Neural cell (in vitro differentiated cells): ENCODE measurements around the gene PLD1. TPM values are rescaled to one million over a fixed set of nuclear protein-coding genes. Genes with fewer than 3 reads are reported as not detected.

Source experiments
- H2AFZ ChIP-seq: fragments of 200-600, 300-800 bp; sonication (generic), shearing (Covaris generic); 2 replicates; pipeline ENCODE4 v1.6.0; 2014; ENCODE audit warnings: low read depth, mild to moderate bottlenecking, antibody characterized with exemption, low read length, moderate library complexity
- H3F3A ChIP-seq: fragments of 200-600 bp; shearing (Covaris generic); 2 replicates; pipeline ENCODE4 v1.6.1; 2016; ENCODE audit warnings: mild to moderate bottlenecking, moderate library complexity, mixed read lengths, antibody characterized with exemption, low read length; ENCODE audit not compliant: insufficient read depth, poor library complexity, severe bottlenecking
- H3K27ac ChIP-seq: fragments of 200-600, 300-800 bp; sonication (generic), shearing (Covaris generic); 2 replicates; pipeline ENCODE4 v1.5.1; 2014; ENCODE audit warnings: mild to moderate bottlenecking, low read length, moderate library complexity
- H3K27me3 ChIP-seq: fragments of 300-800, 200-600 bp; sonication (generic), shearing (Covaris generic); 2 replicates; pipeline ENCODE4 v1.6.0; 2014; ENCODE audit warnings: mild to moderate bottlenecking, low read depth, low read length, moderate library complexity; ENCODE audit not compliant: insufficient read depth
- H3K36me3 ChIP-seq: fragments of 300-800, 200-600 bp; sonication (generic), shearing (Covaris generic); 2 replicates; pipeline ENCODE4 v1.5.1; 2014; ENCODE audit warnings: mild to moderate bottlenecking, antibody characterized with exemption, low read length, moderate library complexity; ENCODE audit not compliant: insufficient read depth
- H3K4me2 ChIP-seq: fragments of 300-800, 200-600 bp; sonication (generic), shearing (Covaris generic); 2 replicates; pipeline ENCODE4 v1.6.0; 2014; ENCODE audit warnings: mild to moderate bottlenecking, low read length
- H3K4me3 ChIP-seq: fragments of 300-800, 200-600 bp; sonication (generic), shearing (Covaris generic); 2 replicates; pipeline ENCODE4 v1.5.1; 2014; ENCODE audit warnings: mild to moderate bottlenecking, low read length, moderate library complexity
- H3K79me2 ChIP-seq: fragments of 200-600 bp; shearing (Covaris generic); replicated peaks from 2 replicates; pipeline ENCODE4 v1.6.0; 2014; ENCODE audit warnings: mild to moderate bottlenecking, low read length, moderate library complexity; ENCODE audit not compliant: insufficient read depth
- H3K9ac ChIP-seq: fragments of 300-800, 200-600 bp; sonication (generic), shearing (Covaris generic); 2 replicates; pipeline ENCODE4 v1.6.1; 2016; ENCODE audit warnings: mild to moderate bottlenecking, low read length, mixed read lengths
- H3K9me2 ChIP-seq: fragments of 200-600 bp; shearing (Covaris generic); 2 replicates; pipeline ENCODE4 v1.6.1; 2016; ENCODE audit warnings: mild to moderate bottlenecking, low read length, mixed read lengths; ENCODE audit not compliant: insufficient read depth
- H3K9me3 ChIP-seq: fragments of 200-600, 300-800 bp; sonication (generic), shearing (Covaris generic); 2 replicates; pipeline ENCODE4 v1.6.1; 2016; ENCODE audit warnings: mild to moderate bottlenecking, mixed run types, low read length, moderate library complexity, mixed read lengths
- H4K20me1 ChIP-seq: fragments of 200-600 bp; shearing (Covaris generic); 2 replicates; pipeline ENCODE4 v1.6.1; 2016; ENCODE audit warnings: mild to moderate bottlenecking, mixed run types; ENCODE audit not compliant: insufficient read depth
- CTCF ChIP-seq: fragments of 450-650 bp; IDR thresholded peaks from 2 replicates; pipeline ENCODE4 v1.5.1; 2014; ENCODE audit warnings: antibody characterized with exemption, mild to moderate bottlenecking, moderate library complexity; ENCODE audit not compliant: poor library complexity, severe bottlenecking
- EP300 ChIP-seq: fragments of 450-650 bp; conservative IDR thresholded peaks from 2 replicates; pipeline ENCODE4 v1.6.1; 2014; ENCODE audit warnings: antibody characterized with exemption, mild to moderate bottlenecking, moderate library complexity; ENCODE audit not compliant: poor library complexity, severe bottlenecking
- EZH2 ChIP-seq: fragments of 200-600, 300-800 bp; shearing (Covaris generic), sonication (generic); IDR thresholded peaks from 2 replicates; pipeline ENCODE4 v1.6.1; 2014; ENCODE audit warnings: antibody characterized with exemption, low read length, borderline replicate concordance, mild to moderate bottlenecking; ENCODE audit not compliant: insufficient read depth, poor library complexity, severe bottlenecking
- MXI1 ChIP-seq: fragments of 450-650 bp; conservative IDR thresholded peaks from 2 replicates; pipeline ENCODE4 v1.6.1; 2014; ENCODE audit warnings: antibody characterized with exemption, mild to moderate bottlenecking; ENCODE audit not compliant: poor library complexity, severe bottlenecking
- POLR2AphosphoS5 ChIP-seq: IDR thresholded peaks from 2 replicates; pipeline ENCODE4 v1.6.1; 2012
- RAD21 ChIP-seq: fragments of 450-650 bp; conservative IDR thresholded peaks from 2 replicates; pipeline ENCODE4 v1.6.1; 2014; ENCODE audit warnings: antibody characterized with exemption, mild to moderate bottlenecking, moderate library complexity
- REST ChIP-seq: IDR thresholded peaks from 2 replicates; pipeline ENCODE4 v1.6.1; 2012; ENCODE audit warnings: borderline replicate concordance
- SMC3 ChIP-seq: fragments of 450-650 bp; conservative IDR thresholded peaks from 2 replicates; pipeline ENCODE4 v1.6.1; 2014; ENCODE audit warnings: antibody characterized with exemption, mild to moderate bottlenecking, moderate library complexity; ENCODE audit not compliant: poor library complexity
- TAF1 ChIP-seq: IDR thresholded peaks from 2 replicates; pipeline ENCODE4 v1.6.1; 2012; ENCODE audit warnings: low read depth
- polyA plus RNA-seq: library from polyadenylated mRNA; depleted of rRNA; stranded (reverse); fragments of >200 nt; gene quantifications from 2 replicates; pipeline ENCODE4 v1.2.3, GENCODE V29; 2014

The PLD1 gene
- polyA plus RNA-seq, 1 donor from 2014 or later, result 0.06 TPM

- Histone ChIP-seq H3K4me3 (no peak overlapping the region), H3F3A (no peaks in the 10 kb centered on the region), H3K4me2 (no peak overlapping the region), H3K36me3 (no peaks in the 10 kb centered on the region), H3K27ac (no peak overlapping the region), H3K9me3 (no peaks in the 10 kb centered on the region), H3K9me2 (no peaks in the 10 kb centered on the region), H3K27me3 (no peaks in the 10 kb centered on the region), H4K20me1 (no peaks in the 10 kb centered on the region), H3K9ac (no peak overlapping the region), H3K79me2 (no peaks in the 10 kb centered on the region), H2AFZ (no peak overlapping the region)
- TF ChIP-seq EZH2 (no peak), MXI1 (no peak), POLR2AphosphoS5 (no peak), EP300 (no peak), RAD21 (no peak), SMC3 (no peak), CTCF (no peak)
Observed at GRCh38 chr3:171565481-171566058, 244.7 kb downstream of the PLD1 start.

GRCh38 chr3:171564748-171565480, 245.4 kb downstream of the PLD1 start:
- H3F3A ChIP-seq, result no peaks in the 10 kb centered on the region
- H3K4me2 ChIP-seq, result no peak overlapping the region
- no peaks in the 10 kb centered on the region for H4K20me1 ChIP-seq
- H3K79me2 ChIP-seq, result no peaks in the 10 kb centered on the region
- H2AFZ ChIP-seq, result no peak overlapping the region
- H3K27ac ChIP-seq, result no peak overlapping the region
- no peak overlapping the region for H3K9ac ChIP-seq
- H3K9me3 ChIP-seq, result no peaks in the 10 kb centered on the region
- H3K27me3 ChIP-seq, result no peaks in the 10 kb centered on the region
- TF ChIP-seq CTCF (no peak), REST (no peak), SMC3 (no peak), TAF1 (no peak), POLR2AphosphoS5 (no peak), EP300 (no peak), EZH2 (no peak), RAD21 (no peak), MXI1 (no peak)
- no peaks in the 10 kb centered on the region for H3K9me2 ChIP-seq
- no peak overlapping the region for H3K4me3 ChIP-seq
- H3K36me3 ChIP-seq, result no peaks in the 10 kb centered on the region
